ENCODE results near the gene DPPA5.

Gene DPPA5

DNA sequence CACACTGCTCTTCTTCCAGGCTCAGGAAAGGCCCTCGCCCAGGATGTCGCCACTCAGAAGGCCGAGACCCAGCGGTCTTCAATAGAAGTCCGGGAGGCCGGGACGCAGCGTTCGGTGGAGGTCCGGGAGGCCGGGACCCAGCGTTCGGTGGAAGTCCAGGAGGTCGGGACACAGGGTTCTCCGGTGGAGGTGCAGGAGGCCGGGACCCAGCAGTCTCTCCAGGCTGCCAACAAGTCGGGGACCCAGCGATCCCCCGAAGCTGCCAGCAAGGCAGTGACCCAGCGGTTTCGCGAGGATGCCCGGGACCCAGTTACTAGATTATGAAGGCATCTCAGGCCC is 9.4 kb upstream of the DPPA5 start:
- TF ChIP-seq FOXP2 (optimal IDR thresholded peaks at IDR 0.05; ENCODE audit: borderline replicate concordance, extremely low read depth, extremely low read length, insufficient read depth): no peak
- TF ChIP-seq, protein P1, sequence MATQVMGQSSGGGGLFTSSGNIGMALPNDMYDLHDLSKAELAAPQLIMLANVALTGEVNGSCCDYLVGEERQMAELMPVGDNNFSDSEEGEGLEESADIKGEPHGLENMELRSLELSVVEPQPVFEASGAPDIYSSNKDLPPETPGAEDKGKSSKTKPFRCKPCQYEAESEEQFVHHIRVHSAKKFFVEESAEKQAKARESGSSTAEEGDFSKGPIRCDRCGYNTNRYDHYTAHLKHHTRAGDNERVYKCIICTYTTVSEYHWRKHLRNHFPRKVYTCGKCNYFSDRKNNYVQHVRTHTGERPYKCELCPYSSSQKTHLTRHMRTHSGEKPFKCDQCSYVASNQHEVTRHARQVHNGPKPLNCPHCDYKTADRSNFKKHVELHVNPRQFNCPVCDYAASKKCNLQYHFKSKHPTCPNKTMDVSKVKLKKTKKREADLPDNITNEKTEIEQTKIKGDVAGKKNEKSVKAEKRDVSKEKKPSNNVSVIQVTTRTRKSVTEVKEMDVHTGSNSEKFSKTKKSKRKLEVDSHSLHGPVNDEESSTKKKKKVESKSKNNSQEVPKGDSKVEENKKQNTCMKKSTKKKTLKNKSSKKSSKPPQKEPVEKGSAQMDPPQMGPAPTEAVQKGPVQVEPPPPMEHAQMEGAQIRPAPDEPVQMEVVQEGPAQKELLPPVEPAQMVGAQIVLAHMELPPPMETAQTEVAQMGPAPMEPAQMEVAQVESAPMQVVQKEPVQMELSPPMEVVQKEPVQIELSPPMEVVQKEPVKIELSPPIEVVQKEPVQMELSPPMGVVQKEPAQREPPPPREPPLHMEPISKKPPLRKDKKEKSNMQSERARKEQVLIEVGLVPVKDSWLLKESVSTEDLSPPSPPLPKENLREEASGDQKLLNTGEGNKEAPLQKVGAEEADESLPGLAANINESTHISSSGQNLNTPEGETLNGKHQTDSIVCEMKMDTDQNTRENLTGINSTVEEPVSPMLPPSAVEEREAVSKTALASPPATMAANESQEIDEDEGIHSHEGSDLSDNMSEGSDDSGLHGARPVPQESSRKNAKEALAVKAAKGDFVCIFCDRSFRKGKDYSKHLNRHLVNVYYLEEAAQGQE (IDR thresholded peaks at IDR 0.05; ENCODE audit: insufficient read depth in 1 of 2, low read depth in 2 of 2, low read length in 2 of 2): no peak
- no peak for TF ChIP-seq TAF1 (IDR thresholded peaks at IDR 0.05; ENCODE audit: borderline replicate concordance, insufficient read depth, low read length)
- TF ChIP-seq SIN3A (IDR thresholded peaks at IDR 0.05; ENCODE audit: borderline replicate concordance, insufficient read depth, low read length): no peak
- TF ChIP-seq POLR2AphosphoS5 (IDR thresholded peaks at IDR 0.05; ENCODE audit: low read depth, low read length): no peak

DNA sequence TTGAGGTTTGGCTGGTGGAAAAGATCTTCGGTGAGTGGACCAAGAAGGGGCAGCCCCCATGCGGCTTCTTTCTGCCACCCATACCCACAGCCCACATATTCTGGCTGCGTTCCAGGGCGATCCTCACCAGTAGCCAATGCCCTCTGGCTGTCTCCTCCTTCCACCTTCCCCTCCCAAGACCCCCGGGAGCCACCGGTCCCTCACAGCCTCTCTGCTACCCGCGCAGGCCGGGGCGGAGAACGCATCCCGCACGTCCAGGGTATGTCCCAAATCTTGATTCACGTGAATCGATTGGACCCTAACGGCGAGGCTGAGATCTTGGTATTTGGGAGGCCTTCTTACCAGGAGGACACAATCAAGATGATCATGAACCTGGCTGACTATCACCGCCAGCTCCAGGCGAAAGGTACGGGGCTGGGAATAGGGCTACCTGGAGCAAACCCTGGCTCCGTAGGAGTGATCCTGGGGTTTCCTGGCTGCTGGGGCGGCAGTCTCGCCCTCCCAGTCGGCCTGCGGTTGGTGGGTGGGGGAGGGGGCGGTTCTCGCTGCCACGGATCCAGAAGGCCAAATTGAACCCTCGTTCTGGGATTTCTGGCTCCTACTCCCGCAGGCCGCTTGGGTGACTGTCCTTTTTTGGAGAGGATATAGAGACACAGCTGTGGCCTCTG is 8.9 kb upstream of the DPPA5 start:
- no peak for TF ChIP-seq FOXP2 (optimal IDR thresholded peaks at IDR 0.05; ENCODE audit: borderline replicate concordance, extremely low read depth, extremely low read length, insufficient read depth)
- TF ChIP-seq POLR2AphosphoS5 (IDR thresholded peaks at IDR 0.05; ENCODE audit: low read depth, low read length): no peak
- TF ChIP-seq, protein P1 (IDR thresholded peaks at IDR 0.05; ENCODE audit: insufficient read depth in 1 of 2, low read depth in 2 of 2, low read length in 2 of 2): no peak
- TF ChIP-seq TAF1 (IDR thresholded peaks at IDR 0.05; ENCODE audit: borderline replicate concordance, insufficient read depth, low read length): no peak

DNA sequence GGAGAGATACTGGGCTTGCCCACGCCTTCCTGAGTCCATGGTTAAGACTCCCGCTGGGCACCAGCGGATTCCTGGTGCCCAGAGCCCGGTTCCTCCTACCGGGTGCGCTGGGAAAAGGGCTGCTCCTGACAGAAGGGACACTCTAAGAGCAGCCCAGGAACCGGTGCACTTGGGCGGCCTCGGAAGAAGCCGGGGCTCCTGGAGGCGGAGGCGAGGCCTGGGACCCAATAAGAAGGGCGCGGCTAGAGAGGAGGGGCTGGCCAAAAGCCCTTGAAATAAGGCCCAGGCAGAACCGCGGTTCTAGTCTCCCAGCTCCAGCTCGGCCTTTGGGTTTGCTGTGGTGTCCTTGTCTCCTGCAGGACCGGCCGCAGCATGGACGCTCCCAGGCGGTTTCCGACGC is 8.3 kb upstream of the DPPA5 start, which contains the start of gene KHDC3L:
TSS of gene KHDC3L (plus strand) at position 301 of the 400 bp plus-strand sequence. CDS start at position 373, 72 bp downstream.
- TF ChIP-seq SIN3A (IDR thresholded peaks at IDR 0.05; ENCODE audit: borderline replicate concordance, insufficient read depth, low read length): no peak
- TF ChIP-seq, protein P1 (IDR thresholded peaks at IDR 0.05; ENCODE audit: insufficient read depth in 1 of 2, low read depth in 2 of 2, low read length in 2 of 2): no peak
- TF ChIP-seq FOXP2 (optimal IDR thresholded peaks at IDR 0.05; ENCODE audit: borderline replicate concordance, extremely low read depth, extremely low read length, insufficient read depth): no peak
- no peak for TF ChIP-seq TAF1 (IDR thresholded peaks at IDR 0.05; ENCODE audit: borderline replicate concordance, insufficient read depth, low read length)
- TF ChIP-seq POLR2AphosphoS5 (IDR thresholded peaks at IDR 0.05; ENCODE audit: low read depth, low read length): no peak

DNA sequence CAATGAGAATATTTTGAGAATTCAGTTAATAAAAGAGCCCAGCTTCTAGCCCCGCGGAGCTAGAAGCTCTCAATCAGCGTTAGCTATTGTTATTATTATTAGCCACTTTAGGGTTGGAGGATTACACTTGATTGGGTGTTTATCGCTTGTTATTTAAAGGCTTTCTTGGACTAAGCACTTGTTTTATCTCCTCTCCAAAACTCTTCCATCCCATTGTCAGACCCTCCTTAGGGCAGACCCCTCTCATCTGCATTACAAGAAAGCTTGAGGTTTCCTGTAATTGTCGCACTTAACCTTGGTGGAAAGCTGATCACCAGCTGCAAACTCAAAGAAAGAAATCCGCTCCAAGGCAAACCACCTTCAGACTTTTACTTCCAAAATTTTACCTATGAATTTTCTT is 4.8 kb downstream of the DPPA5 start:
- TF ChIP-seq POLR2AphosphoS5 (IDR thresholded peaks at IDR 0.05; ENCODE audit: low read depth, low read length) (no peak), TAF1 (IDR thresholded peaks at IDR 0.05; ENCODE audit: borderline replicate concordance, insufficient read depth, low read length) (no peak), FOXP2 (optimal IDR thresholded peaks at IDR 0.05; ENCODE audit: borderline replicate concordance, extremely low read depth, extremely low read length, insufficient read depth) (no peak), SIN3A (IDR thresholded peaks at IDR 0.05; ENCODE audit: borderline replicate concordance, insufficient read depth, low read length) (no peak)
- TF ChIP-seq, protein P1 (IDR thresholded peaks at IDR 0.05; ENCODE audit: insufficient read depth in 1 of 2, low read depth in 2 of 2, low read length in 2 of 2): no peak

Measured in PFSK-1 (cell line).